Brain microvascular endothelial cell (primary cell): ENCODE measurements around the gene UMOD.

ENCODE experiments used
- DNase-seq: peaks from one replicate; pipeline ENCODE4 v3.0.0-alpha.2; 2020
- H3K27ac ChIP-seq: fragments of 250-450 bp; sonication (Bioruptor Pico); 2 replicates; pipeline ENCODE4 v1.5.1; 2020; ENCODE audit warnings: mild to moderate bottlenecking, moderate library complexity
- H3K27me3 ChIP-seq: fragments of 250-450 bp; sonication (Bioruptor Pico); replicated peaks from 2 replicates; pipeline ENCODE4 v1.5.1; 2020; ENCODE audit warnings: mild to moderate bottlenecking
- H3K36me3 ChIP-seq: fragments of 250-450 bp; sonication (Bioruptor Pico); replicated peaks from 2 replicates; pipeline ENCODE4 v1.5.1; 2020; ENCODE audit warnings: mild to moderate bottlenecking
- H3K4me3 ChIP-seq: 2 replicates; pipeline ENCODE4 v1.5.1; 2011; ENCODE audit warnings: low read depth, mild to moderate bottlenecking, control low read depth, low read length, moderate library complexity
- CTCF ChIP-seq: IDR thresholded peaks from 2 replicates; pipeline ENCODE4 v1.5.1; 2011; ENCODE audit warnings: low read depth, mild to moderate bottlenecking, moderate library complexity, low read length, control low read depth, inconsistent platforms; ENCODE audit errors: missing control alignments
- in situ Hi-C: cut with HindIII; loops from 2 replicates; pipeline ENCODE4 v1.10.0; 2017; ENCODE audit warnings: low sequenced_read_pairs, low pct_ligation_motif_present

Gene UMOD

GRCh38 chr16:20309786-20310185 lies 42.7 kb downstream of the UMOD start:
- DNase-seq = no peak

GRCh38 chr16:20308801-20309590 lies 43.5 kb downstream of the UMOD start:
- H3K36me3 ChIP-seq = no peaks in the 10 kb centered on the region
- no peak overlapping the region for H3K27ac ChIP-seq
- DNase-seq = no peak
- TF ChIP-seq CTCF = no peak
- no peaks in the 10 kb centered on the region for H3K27me3 ChIP-seq
- H3K4me3 ChIP-seq = no peak overlapping the region
- in situ Hi-C loops = no loop called here

More at GRCh38 chr16:20309786-20310185, 42.7 kb downstream of the UMOD start:
- no peaks in the 10 kb centered on the region for H3K36me3 ChIP-seq
- TF ChIP-seq CTCF = no peak
- no peaks in the 10 kb centered on the region for H3K27me3 ChIP-seq
- in situ Hi-C loops = no loop called here
- no peak overlapping the region for H3K27ac ChIP-seq
- H3K4me3 ChIP-seq = no peak overlapping the region

- Histone ChIP-seq H3K27ac (no peak overlapping the region), H3K36me3 (no peaks in the 10 kb centered on the region), H3K27me3 (no peaks in the 10 kb centered on the region), H3K4me3 (no peak overlapping the region)
- no peak for TF ChIP-seq CTCF
- in situ Hi-C loops = no loop called here
- no peak for DNase-seq
These were observed 44.2 kb downstream of the UMOD start for GRCh38 chr16:20308266-20308665.

DNA sequence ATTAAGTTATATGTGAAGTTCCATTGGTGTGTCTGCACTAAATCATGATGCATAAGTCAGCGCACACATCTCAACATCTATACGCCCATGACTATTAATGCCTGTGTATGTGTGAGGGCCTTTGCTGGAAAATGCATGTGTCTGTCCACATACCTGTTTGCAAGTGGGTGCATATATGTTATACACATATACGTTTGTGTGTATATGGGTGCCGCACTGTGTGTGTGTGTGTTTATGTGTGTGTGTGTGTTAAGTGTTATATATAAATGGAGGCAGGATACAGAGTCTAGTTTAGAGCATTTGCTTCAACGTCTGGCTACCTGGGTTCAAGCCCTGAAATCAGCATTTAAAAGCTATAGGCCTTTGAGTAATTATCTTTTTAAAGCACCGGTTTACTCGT lies 44.7 kb downstream of the UMOD start:
- no peak for TF ChIP-seq CTCF
- in situ Hi-C loops = no loop called here
- Histone ChIP-seq H3K27me3 (no peaks in the 10 kb centered on the region), H3K27ac (no peak overlapping the region), H3K36me3 (no peaks in the 10 kb centered on the region), H3K4me3 (no peak overlapping the region)
- DNase-seq = no peak

DNA sequence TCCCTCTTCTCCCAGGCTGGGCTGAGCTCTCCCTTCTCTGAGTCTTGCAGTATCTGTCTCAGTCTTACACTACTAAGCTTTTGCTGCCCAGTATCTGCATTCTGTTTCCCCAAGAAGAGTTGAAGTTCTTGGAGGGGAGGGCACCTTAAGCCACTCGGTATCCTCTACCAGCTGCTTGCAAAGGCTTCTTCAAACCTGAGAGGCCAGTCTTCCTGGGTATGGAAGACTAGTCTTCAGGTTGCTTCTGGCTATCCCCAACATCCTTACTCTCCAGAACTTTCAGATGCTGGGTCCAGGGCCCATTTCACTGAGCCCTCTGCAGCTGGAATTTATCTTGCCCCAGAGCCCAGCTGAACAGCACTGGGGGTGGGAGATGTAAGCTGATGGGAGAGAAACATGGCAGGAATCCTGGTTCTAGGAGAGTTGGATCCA lies 45.3 kb downstream of the UMOD start:
- Histone ChIP-seq H3K4me3 (no peak overlapping the region), H3K36me3 (no peaks in the 10 kb centered on the region), H3K27ac (no peak overlapping the region), H3K27me3 (no peaks in the 10 kb centered on the region)
- DNase-seq = no peak
- in situ Hi-C loops = no loop called here
- TF ChIP-seq CTCF = no peak

DNA sequence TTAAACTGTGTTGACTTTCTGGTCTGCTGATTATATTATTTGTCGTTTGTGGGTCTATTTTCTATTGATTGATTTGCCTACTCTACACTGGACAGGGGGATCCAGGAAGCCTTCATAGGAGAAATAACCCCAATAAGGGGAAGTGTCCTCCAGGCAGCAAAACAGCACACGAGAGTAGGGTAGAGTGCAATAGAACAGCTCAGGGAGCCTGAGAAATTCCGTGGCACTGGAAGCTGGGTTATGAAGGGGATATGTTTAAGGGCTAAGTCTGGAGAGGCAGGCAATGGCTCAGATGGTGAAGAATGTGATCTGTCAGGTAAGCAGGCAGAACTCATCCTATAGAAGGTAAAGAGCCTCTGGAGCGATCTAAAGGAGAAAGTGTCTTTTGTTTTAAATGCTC lies 46.1 kb downstream of the UMOD start:
- H3K27ac ChIP-seq = no peak overlapping the region
- in situ Hi-C loops = no loop called here
- H3K36me3 ChIP-seq = no peaks in the 10 kb centered on the region
- DNase-seq = no peak
- no peak overlapping the region for H3K4me3 ChIP-seq
- H3K27me3 ChIP-seq = no peaks in the 10 kb centered on the region
- no peak for TF ChIP-seq CTCF
